Middle frontal gyrus (tissue), 1 donor: ENCODE data around the gene CRADD.
"Not testable (repeated sequence)": the region's sequence is repeated elsewhere in the genome, so short reads cannot be mapped to it uniquely, and the experiment has no call there.

Experiments used
- DNase-seq: peaks from one replicate; pipeline ENCODE4 v3.0.0-alpha.2; 2015; ENCODE audit warnings: low spot score; ENCODE audit errors: extremely low spot score

Gene CRADD

DNA sequence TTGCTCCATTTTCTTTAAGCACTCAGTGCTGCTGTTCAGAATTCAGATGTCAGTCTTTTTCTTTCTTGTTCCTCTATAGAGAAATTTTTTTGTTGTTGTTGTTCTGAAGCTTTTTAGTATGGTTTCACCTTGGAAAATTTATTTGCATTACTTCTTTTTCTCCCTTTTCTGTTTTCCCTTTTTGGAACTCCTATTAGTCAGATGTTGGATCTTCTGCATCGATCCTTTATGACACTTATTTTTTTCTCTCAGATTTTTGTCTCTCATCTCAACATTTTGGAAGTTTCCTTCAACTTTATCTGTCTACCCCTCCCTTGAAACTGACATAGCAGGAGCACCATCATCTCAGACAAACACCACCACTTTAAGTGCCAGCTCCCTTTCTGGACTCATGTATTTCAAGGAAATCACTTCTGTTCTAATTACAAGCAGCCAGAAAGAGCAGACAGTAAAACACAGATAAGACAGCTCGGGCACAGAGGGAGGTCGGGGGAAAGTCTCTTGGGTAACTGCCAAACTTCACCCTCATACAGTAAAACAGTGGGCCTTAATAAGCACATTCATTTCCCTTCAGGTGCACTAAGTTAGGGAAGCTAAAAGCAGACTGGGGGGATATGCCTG, 248.5 kb downstream of the CRADD start:
- DNase-seq: no peak

DNA sequence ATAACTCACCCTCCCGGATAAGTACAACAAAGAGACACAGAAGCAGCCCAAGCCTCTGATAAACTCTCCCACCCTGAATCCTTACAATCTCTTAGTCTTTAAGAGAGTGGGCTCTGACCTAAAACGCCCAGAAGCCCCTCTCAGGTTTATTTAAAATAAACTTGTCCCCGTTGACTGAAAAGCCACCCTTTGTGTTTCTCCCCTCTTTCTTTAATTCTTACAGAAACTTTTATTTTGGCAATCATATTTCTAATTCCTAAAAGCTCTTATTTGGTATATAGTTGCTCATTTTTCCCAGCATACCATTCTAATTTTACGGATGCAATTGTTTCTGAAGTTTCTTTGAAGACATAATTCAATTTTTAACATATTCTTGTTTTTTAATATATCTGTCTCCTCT, 249.1 kb downstream of the CRADD start:
- no peak for DNase-seq

DNA sequence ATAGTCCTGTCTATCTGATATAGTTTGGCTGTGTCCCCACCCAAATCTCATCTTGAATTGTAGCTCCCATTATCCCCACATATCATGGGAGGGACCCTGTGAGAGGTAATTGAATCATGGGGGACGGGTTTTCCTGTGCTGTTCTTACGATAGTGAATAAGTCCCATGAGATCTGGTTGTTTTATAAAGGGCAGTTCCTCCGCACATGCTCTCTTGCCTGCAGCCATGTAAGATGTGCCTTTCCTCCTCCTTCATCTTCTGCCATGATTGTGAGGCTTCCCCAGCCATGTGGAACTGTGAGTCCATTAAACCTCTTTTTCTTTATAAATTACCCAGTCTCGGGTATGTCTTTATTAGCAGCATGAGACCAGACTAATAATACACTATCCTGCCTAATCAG, 251.9 kb downstream of the CRADD start:
- not testable (repeated sequence) for DNase-seq

DNA sequence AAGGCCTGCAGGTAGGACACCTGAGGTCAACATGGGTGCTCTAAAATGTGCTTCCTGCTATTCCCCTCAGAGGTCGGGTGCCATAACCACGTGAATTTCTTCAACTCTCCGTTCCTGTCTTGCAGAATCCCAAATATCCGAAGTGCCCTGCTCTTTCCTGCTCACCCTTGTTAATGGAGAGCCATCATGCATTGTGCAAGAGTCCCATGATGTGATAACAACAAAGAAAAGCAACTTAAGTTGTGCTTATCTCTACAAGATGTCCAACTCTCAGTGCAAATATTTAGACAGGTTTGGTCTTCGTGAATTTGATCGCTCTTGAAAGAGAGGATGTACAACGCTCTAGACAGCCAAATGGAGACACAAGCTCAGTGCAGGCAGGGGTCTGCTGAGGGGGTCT, 260.6 kb downstream of the CRADD start:
- no peak for DNase-seq

DNA sequence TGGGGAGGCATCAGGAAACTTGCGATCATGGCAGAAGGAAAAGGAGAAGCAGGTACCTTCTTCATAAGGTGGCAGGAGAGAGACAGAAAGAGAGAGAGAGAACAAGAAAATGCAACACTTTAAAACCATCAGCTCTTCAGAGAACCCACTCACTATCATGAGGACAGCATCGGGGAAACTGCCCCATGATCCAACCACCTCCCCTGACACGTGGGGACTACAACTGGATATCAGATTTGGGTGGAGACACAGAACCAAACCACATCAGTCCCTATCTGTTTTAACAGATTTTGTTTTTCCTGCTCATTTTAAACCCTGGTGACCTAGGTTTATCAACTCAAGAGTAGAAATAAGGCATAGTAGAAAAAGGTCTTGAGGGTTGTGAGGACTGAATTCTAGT, 261.1 kb downstream of the CRADD start:
- DNase-seq: no peak

DNA sequence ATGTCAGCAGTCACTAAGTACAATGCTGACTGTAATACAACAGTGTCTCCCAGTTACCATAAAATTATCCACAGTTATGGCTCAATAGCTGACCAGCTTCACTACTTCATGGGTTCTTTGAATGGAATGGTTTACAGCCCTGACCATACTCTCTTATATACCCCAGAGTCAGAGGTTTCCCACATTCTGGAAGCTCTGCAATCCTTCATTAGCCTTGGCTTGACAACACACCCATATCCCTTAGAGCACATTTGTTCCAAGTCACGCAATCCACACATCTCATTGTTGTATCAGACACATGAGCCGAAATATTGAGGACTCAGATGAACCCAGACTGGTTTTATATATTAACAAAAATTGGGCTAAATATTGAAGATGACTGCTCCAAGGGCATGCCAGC, 261.8 kb downstream of the CRADD start:
- no peak for DNase-seq

DNA sequence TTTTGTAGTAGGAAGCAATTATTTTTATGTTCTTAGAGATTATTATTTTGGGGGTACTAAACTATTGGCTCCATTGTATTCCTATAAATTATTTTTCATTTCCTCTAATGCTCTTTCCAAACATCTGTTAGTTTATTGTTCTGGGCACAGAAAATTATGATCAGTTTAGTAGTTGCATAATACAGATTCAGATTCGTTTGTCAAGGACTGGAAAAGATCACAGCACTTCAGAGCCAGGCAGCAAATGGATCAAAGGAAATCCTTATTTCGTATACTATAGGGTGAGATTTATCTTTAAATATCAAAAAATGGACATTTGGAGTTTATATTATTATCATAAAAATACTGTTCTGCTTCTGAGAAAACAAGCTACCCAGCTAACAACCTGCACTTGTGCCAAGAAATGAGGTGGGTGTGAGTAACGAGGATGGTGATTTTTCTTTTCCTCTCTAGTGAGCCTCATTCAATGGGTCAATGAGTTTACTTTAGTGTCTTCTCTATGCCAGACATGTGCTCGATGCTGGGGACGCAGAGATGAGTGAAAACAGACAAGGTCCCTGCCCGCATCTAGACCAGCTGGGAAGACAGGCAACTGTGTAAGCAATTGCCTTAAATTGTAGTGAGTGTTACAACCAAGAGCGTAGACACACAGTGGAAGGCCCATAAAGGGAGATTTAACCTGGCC, 262.6 kb downstream of the CRADD start:
- DNase-seq: no peak

DNA sequence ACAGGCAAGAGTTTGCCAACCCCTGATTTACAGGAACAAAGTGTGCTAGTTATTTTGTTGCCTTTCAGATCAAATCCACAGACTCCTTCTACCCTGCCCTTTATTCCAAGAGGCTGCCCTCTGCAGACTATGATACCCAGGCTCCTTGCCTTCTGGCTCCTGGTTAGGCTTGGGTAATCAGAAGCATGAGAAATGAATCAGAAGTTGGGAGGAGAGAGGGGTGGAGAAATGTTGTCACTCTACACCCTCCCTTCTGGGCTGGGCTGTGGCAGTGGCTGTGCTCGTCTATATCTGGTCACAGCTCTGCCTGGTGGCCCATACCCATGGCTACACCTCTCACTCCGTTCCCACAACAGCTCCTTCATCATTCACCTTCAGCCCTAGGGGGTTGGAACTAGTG, 266.6 kb downstream of the CRADD start:
- DNase-seq: no peak

DNA sequence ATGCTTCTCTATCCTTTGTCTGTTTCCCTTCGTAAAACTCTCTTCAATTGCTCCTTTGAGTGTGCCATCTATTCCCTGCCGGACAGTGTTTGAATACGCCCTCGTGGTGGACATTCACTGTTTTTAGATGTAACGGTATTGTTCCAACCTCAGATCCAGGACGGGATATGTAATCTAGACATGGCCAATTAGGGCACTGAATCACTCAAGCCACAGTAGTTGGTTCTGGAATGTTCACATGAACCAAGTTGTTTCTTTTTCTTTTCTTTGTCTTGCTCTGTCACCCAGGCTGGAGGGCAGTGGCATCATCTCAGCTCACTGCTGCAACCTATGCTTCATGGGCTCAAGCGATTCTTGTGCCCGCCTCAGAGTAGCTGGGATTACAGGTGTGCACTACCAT, 267.0 kb downstream of the CRADD start:
- no peak for DNase-seq
